ENCODE results near the gene NRCAM. TPM values are rescaled to one million over a fixed set of nuclear protein-coding genes. Genes with fewer than 3 reads are reported as not detected.

The NRCAM gene
- total and polyA plus RNA-seq, 4 donors = 0.17 to 3.2 (median 0.64) TPM

GRCh38 chr7:108310351-108310750 lies 145.9 kb downstream of the NRCAM start:
- DNase-seq (ENCODE audit: low spot score) = no peak
- no peak overlapping the region for H3K9ac ChIP-seq (ENCODE audit: low read depth in 1 of 2, low read length in 2 of 2)
- H3K4me3 ChIP-seq (ENCODE audit: low read depth in 1 of 3, low read length in 3 of 3) = no peak overlapping the region
- no peaks in the 10 kb centered on the region for H3K36me3 ChIP-seq (ENCODE audit: control insufficient read depth in 4 of 4, insufficient read depth in 3 of 4, low read depth in 1 of 4, low read length in 3 of 4)
- 37% methylated on average over 2 of the region's 2 CpGs for WGBS
- no peaks in the 10 kb centered on the region for H3K9me3 ChIP-seq (ENCODE audit: control insufficient read depth in 4 of 4, low read length in 3 of 4)
- H3K27ac ChIP-seq (ENCODE audit: low read depth in 1 of 2, low read length in 2 of 2) = no peak overlapping the region
- TF ChIP-seq TAF1 (conservative IDR thresholded peaks at IDR 0.05) (no peak), SP1 (IDR thresholded peaks at IDR 0.05) (no peak), HNF4G (IDR thresholded peaks at IDR 0.05) (no peak), JUND (IDR thresholded peaks at IDR 0.05) (no peak), CTCF (IDR thresholded peaks at IDR 0.05; ENCODE audit: low read depth, low read length, missing input control) (no peak), EGR1 (IDR thresholded peaks at IDR 0.05; ENCODE audit: low read depth in 2 of 2) (no peak), FOXA1 (IDR thresholded peaks at IDR 0.05) (no peak), RAD21 (IDR thresholded peaks at IDR 0.05) (no peak), HNF4A (conservative IDR thresholded peaks at IDR 0.05) (no peak), FOXA2 (IDR thresholded peaks at IDR 0.05) (no peak), ATF3 (IDR thresholded peaks at IDR 0.05) (no peak), YY1 (IDR thresholded peaks at IDR 0.05) (no peak), NR2F2 (IDR thresholded peaks at IDR 0.05) (no peak), GABPA (IDR thresholded peaks at IDR 0.05 in 1 of 2, conservative IDR thresholded peaks at IDR 0.05 in 1 of 2) (no peak)
- TF ChIP-seq, protein P1, sequence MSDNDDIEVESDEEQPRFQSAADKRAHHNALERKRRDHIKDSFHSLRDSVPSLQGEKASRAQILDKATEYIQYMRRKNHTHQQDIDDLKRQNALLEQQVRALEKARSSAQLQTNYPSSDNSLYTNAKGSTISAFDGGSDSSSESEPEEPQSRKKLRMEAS (IDR thresholded peaks at IDR 0.05) = no peak
- TF ChIP-seq, protein P2, sequence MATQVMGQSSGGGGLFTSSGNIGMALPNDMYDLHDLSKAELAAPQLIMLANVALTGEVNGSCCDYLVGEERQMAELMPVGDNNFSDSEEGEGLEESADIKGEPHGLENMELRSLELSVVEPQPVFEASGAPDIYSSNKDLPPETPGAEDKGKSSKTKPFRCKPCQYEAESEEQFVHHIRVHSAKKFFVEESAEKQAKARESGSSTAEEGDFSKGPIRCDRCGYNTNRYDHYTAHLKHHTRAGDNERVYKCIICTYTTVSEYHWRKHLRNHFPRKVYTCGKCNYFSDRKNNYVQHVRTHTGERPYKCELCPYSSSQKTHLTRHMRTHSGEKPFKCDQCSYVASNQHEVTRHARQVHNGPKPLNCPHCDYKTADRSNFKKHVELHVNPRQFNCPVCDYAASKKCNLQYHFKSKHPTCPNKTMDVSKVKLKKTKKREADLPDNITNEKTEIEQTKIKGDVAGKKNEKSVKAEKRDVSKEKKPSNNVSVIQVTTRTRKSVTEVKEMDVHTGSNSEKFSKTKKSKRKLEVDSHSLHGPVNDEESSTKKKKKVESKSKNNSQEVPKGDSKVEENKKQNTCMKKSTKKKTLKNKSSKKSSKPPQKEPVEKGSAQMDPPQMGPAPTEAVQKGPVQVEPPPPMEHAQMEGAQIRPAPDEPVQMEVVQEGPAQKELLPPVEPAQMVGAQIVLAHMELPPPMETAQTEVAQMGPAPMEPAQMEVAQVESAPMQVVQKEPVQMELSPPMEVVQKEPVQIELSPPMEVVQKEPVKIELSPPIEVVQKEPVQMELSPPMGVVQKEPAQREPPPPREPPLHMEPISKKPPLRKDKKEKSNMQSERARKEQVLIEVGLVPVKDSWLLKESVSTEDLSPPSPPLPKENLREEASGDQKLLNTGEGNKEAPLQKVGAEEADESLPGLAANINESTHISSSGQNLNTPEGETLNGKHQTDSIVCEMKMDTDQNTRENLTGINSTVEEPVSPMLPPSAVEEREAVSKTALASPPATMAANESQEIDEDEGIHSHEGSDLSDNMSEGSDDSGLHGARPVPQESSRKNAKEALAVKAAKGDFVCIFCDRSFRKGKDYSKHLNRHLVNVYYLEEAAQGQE (IDR thresholded peaks at IDR 0.05) = no peak
- H3K4me1 ChIP-seq (ENCODE audit: control insufficient read depth in 4 of 4, insufficient read depth in 4 of 4, low read length in 3 of 4) = no peaks in the 10 kb centered on the region
- peaks cover 0 to 2% (median 0%) of the 10 kb centered on the region in 4 donors for H3K27me3 ChIP-seq (ENCODE audit: control insufficient read depth in 4 of 4, insufficient read depth in 4 of 4, low read length in 3 of 4)

DNA sequence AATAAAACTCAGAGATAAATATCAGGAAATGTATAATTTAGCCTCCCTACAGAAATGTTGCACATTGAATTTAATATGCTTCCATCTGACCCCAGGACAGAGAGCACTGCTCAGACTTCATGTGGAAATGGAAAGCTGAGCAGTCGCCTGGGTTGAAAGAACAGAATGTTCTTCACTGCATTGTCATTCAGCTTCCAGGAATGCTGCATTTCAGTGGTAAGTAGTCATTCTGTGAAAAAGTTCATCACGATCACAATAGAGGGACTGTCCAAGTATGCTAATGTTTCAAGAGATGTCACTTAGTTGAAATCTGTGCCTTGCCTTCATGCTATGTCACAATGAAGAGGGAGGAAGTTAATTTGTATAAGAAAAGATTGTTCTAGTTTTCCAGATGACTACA lies 147.3 kb downstream of the NRCAM start:
- Histone ChIP-seq H3K9me3 (ENCODE audit: control insufficient read depth in 4 of 4, low read length in 3 of 4) (no peaks in the 10 kb centered on the region), H3K27me3 (ENCODE audit: control insufficient read depth in 4 of 4, insufficient read depth in 4 of 4, low read length in 3 of 4) (peaks cover 0 to 2% (median 0%) of the 10 kb centered on the region in 4 donors), H3K36me3 (ENCODE audit: control insufficient read depth in 4 of 4, insufficient read depth in 3 of 4, low read depth in 1 of 4, low read length in 3 of 4) (no peaks in the 10 kb centered on the region), H3K4me3 (ENCODE audit: low read depth in 1 of 3, low read length in 3 of 3) (no peak overlapping the region), H3K9ac (ENCODE audit: low read depth in 1 of 2, low read length in 2 of 2) (no peak overlapping the region), H3K27ac (ENCODE audit: low read depth in 1 of 2, low read length in 2 of 2) (no peak overlapping the region), H3K4me1 (ENCODE audit: control insufficient read depth in 4 of 4, insufficient read depth in 4 of 4, low read length in 3 of 4) (no peaks in the 10 kb centered on the region)
- peak; percentile 39 for TF ChIP-seq SP1 (IDR thresholded peaks at IDR 0.05)
- TF ChIP-seq NR2F2 (IDR thresholded peaks at IDR 0.05) = peak; percentile 41
- no peak for TF ChIP-seq RAD21 (IDR thresholded peaks at IDR 0.05)
- TF ChIP-seq ATF3 (IDR thresholded peaks at IDR 0.05) = no peak
- no peak for DNase-seq (ENCODE audit: low spot score)
- WGBS = 59% methylated on average over 2 of the region's 2 CpGs

Measured in liver (tissue), 9 donors.